PC-9 (cell line): ENCODE results near the gene ACTRT2. TPM values are rescaled to one million over a fixed set of nuclear protein-coding genes. Genes with fewer than 3 reads are reported as not detected.

Experiments
- BruUV-seq: library from RNA; stranded (reverse); fragments of 400-500 nt; replicated peaks from 2 replicates; lab custom pipeline; 2021; lab: Mats Ljungman, UMichigan
- CTCF ChIA-PET: fragments of 300-600 bp; sonication (Branson Sonifier 250); formaldehyde crosslinking; loops from one replicate; lab custom pipeline; 2022; ENCODE audit warnings: antibody characterized with exemption; lab: Charles Lee
- POLR2A ChIA-PET: fragments of 300-600 bp; sonication (Branson Sonifier 250); formaldehyde crosslinking; loops from one replicate; lab custom pipeline; 2022; ENCODE audit warnings: antibody characterized with exemption; ENCODE audit not compliant: unreplicated experiment; lab: Charles Lee
- DNase-seq, 2 experiments: peaks; one replicate each; pipeline versions ENCODE4 v3.0.0 to v3.0.0-alpha.2; 2015 to 2022; ENCODE audit warnings: mixed read lengths in 1 of 2
- H2AFZ ChIP-seq: fragments of 200-600 bp; sonication (generic); 2 replicates; pipeline ENCODE4 v1.8.1; 2017; ENCODE audit warnings: antibody characterized with exemption
- H3F3A ChIP-seq: fragments of 200-600 bp; sonication (generic); 2 replicates; pipeline ENCODE4 v1.8.1; 2017; ENCODE audit warnings: antibody characterized with exemption, mild to moderate bottlenecking, low read depth; ENCODE audit not compliant: insufficient read depth
- H3K27ac ChIP-seq: fragments of 200-600 bp; sonication (generic); 2 replicates; pipeline ENCODE4 v1.6.1; 2016; ENCODE audit warnings: mixed run types
- H3K27me3 ChIP-seq: fragments of 200-600 bp; sonication (generic); 2 replicates; pipeline ENCODE4 v1.6.1; 2016; ENCODE audit warnings: low read depth, mixed run types; ENCODE audit not compliant: insufficient read depth
- H3K36me3 ChIP-seq: fragments of 200-600 bp; sonication (generic); 2 replicates; pipeline ENCODE4 v1.6.1; 2016; ENCODE audit warnings: low read depth, mixed run types
- H3K4me1 ChIP-seq: fragments of 200-600 bp; sonication (generic); replicated peaks from 2 replicates; pipeline ENCODE4 v1.6.1; 2016; ENCODE audit warnings: mixed run types; ENCODE audit not compliant: insufficient read depth
- H3K4me2 ChIP-seq: fragments of 200-600 bp; sonication (generic); 2 replicates; pipeline ENCODE4 v1.6.1; 2017; ENCODE audit warnings: mixed run types
- H3K4me3 ChIP-seq: fragments of 200-600 bp; sonication (generic); 2 replicates; pipeline ENCODE4 v1.6.1; 2016; ENCODE audit warnings: mixed run types
- H3K79me2 ChIP-seq: fragments of 200-600 bp; sonication (generic); 2 replicates; pipeline ENCODE4 v1.6.1; 2017; ENCODE audit warnings: low read depth, mixed run types
- H3K9me2 ChIP-seq: fragments of 200-600 bp; sonication (generic); 2 replicates; pipeline ENCODE4 v1.8.1; 2017; ENCODE audit warnings: mild to moderate bottlenecking; ENCODE audit not compliant: insufficient read depth
- H3K9me3 ChIP-seq: fragments of 200-600 bp; sonication (generic); 2 replicates; pipeline ENCODE4 v1.8.1; 2016; ENCODE audit warnings: low read depth; ENCODE audit not compliant: insufficient read depth
- H4K20me1 ChIP-seq: fragments of 200-600 bp; sonication (generic); 2 replicates; pipeline ENCODE4 v1.8.1; 2017; ENCODE audit not compliant: insufficient read depth
- CTCF ChIP-seq: fragments of 200-600 bp; sonication (generic); conservative IDR thresholded peaks from 2 replicates; pipeline ENCODE4 v1.6.1; 2017; ENCODE audit warnings: mixed run types, antibody characterized with exemption, mild to moderate bottlenecking, moderate library complexity
- EZH2 ChIP-seq: fragments of 200-600 bp; sonication (generic); IDR thresholded peaks from 2 replicates; pipeline ENCODE4 v1.8.0; 2017; ENCODE audit warnings: antibody characterized with exemption, low read depth
- intact Hi-C: fragments of 100-400 bp; cut with micrococcal nuclease; formaldehyde crosslinking; loops from one replicate; pipeline ENCODE4 v1.10.0; 2022; ENCODE audit not compliant: unreplicated experiment
- total RNA-seq: library from RNA; stranded (reverse); gene quantifications from 2 replicates; pipeline ENCODE4 v1.2.3, GENCODE V29; 2021

ACTRT2 gene
- total RNA-seq, 1 experiment from 2014 or later: not detected

DNA sequence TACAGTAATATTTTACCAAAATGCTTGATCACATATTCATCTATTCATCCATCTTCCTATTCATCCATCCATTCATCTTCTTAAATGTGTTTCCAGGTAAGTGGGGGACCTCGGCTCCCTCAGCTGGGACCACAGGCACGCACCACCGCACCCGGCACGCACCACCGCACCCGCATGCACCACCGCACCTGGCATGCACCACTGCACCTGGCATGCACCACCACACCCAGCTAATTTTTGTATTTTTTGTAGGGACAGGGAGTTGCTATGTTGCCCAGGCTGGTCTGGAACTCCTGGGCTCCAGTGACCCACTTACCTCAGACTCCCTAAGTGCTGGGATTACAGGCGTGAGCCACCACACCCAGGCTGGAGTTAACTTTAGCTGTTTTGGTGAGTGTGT lies 21.2 kb downstream of the ACTRT2 start:
- Histone ChIP-seq H3K79me2 (no peaks in the 10 kb centered on the region), H3K27ac (no peak overlapping the region), H4K20me1 (peaks cover 2% of the 10 kb centered on the region; the same call in 1 of the 2 replicates), H3F3A (no peaks in the 10 kb centered on the region), H3K4me1 (no peaks in the 10 kb centered on the region), H3K4me2 (no peak overlapping the region), H2AFZ (no peak overlapping the region), H3K27me3 (peaks cover 92% of the 10 kb centered on the region), H3K4me3 (no peak overlapping the region), H3K9me3 (no peaks in the 10 kb centered on the region), H3K36me3 (no peaks in the 10 kb centered on the region), H3K9me2 (no peaks in the 10 kb centered on the region)
- ChIA-PET POLR2A (no interaction called here), CTCF (no interaction called here)
- intact Hi-C loops: no loop called here
- BruUV-seq: no TSS peak
- no peak for DNase-seq
- no peak for TF ChIP-seq CTCF
- TF ChIP-seq EZH2: no peak

DNA sequence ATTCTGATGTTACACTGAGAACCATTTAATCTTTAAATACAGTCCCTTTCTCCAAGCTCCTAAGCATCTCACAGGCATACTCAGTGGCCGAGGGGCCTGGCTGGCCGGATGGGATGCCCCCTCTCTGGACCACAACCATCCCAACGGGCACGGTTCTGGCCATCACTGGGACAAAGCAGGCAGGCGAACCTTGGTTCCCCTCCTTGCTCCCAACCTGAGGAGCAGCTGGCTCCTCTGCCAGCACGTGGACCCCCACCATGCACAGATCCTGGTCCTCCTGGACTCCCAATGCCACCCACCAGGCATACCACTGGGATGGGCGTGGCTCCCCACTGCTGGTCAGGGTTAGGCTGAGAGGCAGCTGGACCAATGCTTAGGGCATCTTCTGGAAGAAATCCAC lies 27.9 kb downstream of the ACTRT2 start:
- Histone ChIP-seq H3K4me3 (no peak overlapping the region), H3K27ac (no peak overlapping the region), H2AFZ (no peak overlapping the region), H3K4me1 (no peaks in the 10 kb centered on the region), H3K27me3 (peaks cover 39% of the 10 kb centered on the region), H3F3A (no peaks in the 10 kb centered on the region), H3K9me2 (no peaks in the 10 kb centered on the region), H3K9me3 (no peaks in the 10 kb centered on the region), H3K79me2 (no peaks in the 10 kb centered on the region), H3K4me2 (no peak overlapping the region), H3K36me3 (no peaks in the 10 kb centered on the region), H4K20me1 (peaks cover 2% of the 10 kb centered on the region; the same call in 1 of the 2 replicates)
- intact Hi-C loops: no loop called here
- ChIA-PET CTCF (no interaction called here), POLR2A (no interaction called here)
- DNase-seq: no peak
- TF ChIP-seq CTCF (no peak), EZH2 (no peak)
- no TSS peak for BruUV-seq

- ChIA-PET POLR2A (no interaction called here), CTCF (no interaction called here)
- Histone ChIP-seq H3K36me3 (no peaks in the 10 kb centered on the region), H3K27me3 (peaks cover 39% of the 10 kb centered on the region), H2AFZ (no peak overlapping the region), H3K79me2 (no peaks in the 10 kb centered on the region), H3K27ac (no peak overlapping the region), H3K4me1 (no peaks in the 10 kb centered on the region), H4K20me1 (peaks cover 2% of the 10 kb centered on the region; the same call in 1 of the 2 replicates), H3K4me3 (no peak overlapping the region), H3K4me2 (no peak overlapping the region), H3K9me3 (no peaks in the 10 kb centered on the region), H3F3A (no peaks in the 10 kb centered on the region), H3K9me2 (no peaks in the 10 kb centered on the region)
- no peak for DNase-seq
- TF ChIP-seq EZH2: no peak
- no peak for TF ChIP-seq CTCF
- BruUV-seq: no TSS peak
- intact Hi-C loops: no loop called here
Observed at GRCh38 chr1:3049905-3050304, 28.6 kb downstream of the ACTRT2 start.
